Measurements from ENCODE around the gene TRIM44. TPM values are rescaled to one million over a fixed set of nuclear protein-coding genes. Genes with fewer than 3 reads are reported as not detected.

Gene TRIM44
- total and polyA plus RNA-seq, 10 donors = 5.3 to 65.7 (median 48.5) TPM

GRCh38 chr11:35839368-35840161 is 177.0 kb downstream of the TRIM44 start:
- TF ChIP-seq CTCF (IDR thresholded peaks at IDR 0.05 in 8 of 11, conservative IDR thresholded peaks at IDR 0.05 in 3 of 11) (no peak), POLR2A (IDR thresholded peaks at IDR 0.05) (no peak), POLR2AphosphoS5 (IDR thresholded peaks at IDR 0.05) (no peak)
- H3K27me3 ChIP-seq (replicated peaks in 1 of 7) = no peaks in the 10 kb centered on the region
- intact Hi-C loops (cut with DNase I; ENCODE audit: low total_unique reads) = no loop called here
- no peaks in the 10 kb centered on the region for H3K4me1 ChIP-seq
- DNase-seq = no peak
- H3K4me3 ChIP-seq = no peak overlapping the region
- WGBS, 5 donors = 81 to 97% (median 90%) methylated on average over 4 of the region's 4 CpGs
- H3K36me3 ChIP-seq = no peaks in the 10 kb centered on the region
- peaks cover 0 to 6% (median 0%) of the 10 kb centered on the region in 8 donors for H3K9me3 ChIP-seq
- H3K27ac ChIP-seq = no peak overlapping the region

GRCh38 chr11:35841733-35842132 is 179.2 kb downstream of the TRIM44 start:
- Histone ChIP-seq H3K27ac (no peak overlapping the region), H3K9me3 (peaks cover 0 to 6% (median 0%) of the 10 kb centered on the region in 8 donors), H3K4me3 (no peak overlapping the region), H3K4me1 (no peaks in the 10 kb centered on the region), H3K27me3 (replicated peaks in 1 of 7) (no peaks in the 10 kb centered on the region), H3K36me3 (no peaks in the 10 kb centered on the region)
- DNase-seq = no peak
- TF ChIP-seq POLR2AphosphoS5 (IDR thresholded peaks at IDR 0.05) = no peak
- TF ChIP-seq CTCF (IDR thresholded peaks at IDR 0.05 in 8 of 11, conservative IDR thresholded peaks at IDR 0.05 in 3 of 11) = no peak
- TF ChIP-seq POLR2A (IDR thresholded peaks at IDR 0.05) = no peak
- intact Hi-C loops (cut with DNase I; ENCODE audit: low total_unique reads) = no loop called here
- 81 to 93% (median 92%) methylated on average over 3 of the region's 3 CpGs for WGBS, 5 donors

- Histone ChIP-seq H3K9me3 (peaks cover 0 to 6% (median 0%) of the 10 kb centered on the region in 8 donors), H3K27ac (no peak overlapping the region), H3K4me1 (no peaks in the 10 kb centered on the region), H3K27me3 (replicated peaks in 1 of 7) (peaks cover 0 to 6% (median 0%) of the 10 kb centered on the region in 7 donors), H3K36me3 (no peaks in the 10 kb centered on the region), H3K4me3 (no peak overlapping the region)
- no peak for DNase-seq
- TF ChIP-seq POLR2AphosphoS5 (IDR thresholded peaks at IDR 0.05) = no peak
- no peak for TF ChIP-seq CTCF (IDR thresholded peaks at IDR 0.05 in 8 of 11, conservative IDR thresholded peaks at IDR 0.05 in 3 of 11)
- no peak for TF ChIP-seq POLR2A (IDR thresholded peaks at IDR 0.05)
- WGBS, 5 donors = 0% methylated on average over 1 of the region's 1 CpG; no CpG with 5 or more reads in 1 of the 5 donors
- intact Hi-C loops (cut with DNase I; ENCODE audit: low total_unique reads) = no loop called here
Measured at GRCh38 chr11:35842958-35843357, 180.4 kb downstream of the TRIM44 start.

GRCh38 chr11:35844579-35844978 is 182.0 kb downstream of the TRIM44 start:
- Histone ChIP-seq H3K36me3 (no peaks in the 10 kb centered on the region), H3K9me3 (peaks cover 0 to 6% (median 0%) of the 10 kb centered on the region in 8 donors), H3K4me3 (no peak overlapping the region), H3K27me3 (replicated peaks in 1 of 7) (peaks cover 0 to 11% (median 0%) of the 10 kb centered on the region in 7 donors), H3K27ac (no peak overlapping the region), H3K4me1 (no peaks in the 10 kb centered on the region)
- no peak for TF ChIP-seq CTCF (IDR thresholded peaks at IDR 0.05 in 8 of 11, conservative IDR thresholded peaks at IDR 0.05 in 3 of 11)
- no peak for TF ChIP-seq POLR2AphosphoS5 (IDR thresholded peaks at IDR 0.05)
- 77 to 88% (median 81%) methylated on average over 4 of the region's 4 CpGs for WGBS, 5 donors
- DNase-seq = no peak
- intact Hi-C loops (cut with DNase I; ENCODE audit: low total_unique reads) = no loop called here

Measured in spleen (tissue), 11 donors.